IPS-20b (cell line): ENCODE measurements around the gene FMNL1.

Experiments used
- H3K27ac ChIP-seq: one replicate; pipeline ENCODE4 v1.5.1; 2013; ENCODE audit warnings: low read length
- H3K27me3 ChIP-seq: 2 replicates; pipeline ENCODE4 v1.6.1; 2013; ENCODE audit warnings: mild to moderate bottlenecking, low read length, inconsistent platforms; ENCODE audit not compliant: insufficient read depth
- H3K36me3 ChIP-seq: 2 replicates; pipeline ENCODE4 v1.6.1; 2013; ENCODE audit warnings: low read depth, mild to moderate bottlenecking, inconsistent platforms, low read length, moderate library complexity; ENCODE audit not compliant: insufficient read depth
- H3K4me1 ChIP-seq: 2 replicates; pipeline ENCODE4 v1.6.1; 2013; ENCODE audit warnings: mild to moderate bottlenecking, control low read depth, inconsistent platforms, low read length, moderate library complexity; ENCODE audit not compliant: insufficient read depth
- H3K4me3 ChIP-seq: 2 replicates; pipeline ENCODE4 v1.5.1; 2013; ENCODE audit warnings: mild to moderate bottlenecking, low read length, inconsistent platforms
- H3K9ac ChIP-seq: 2 replicates; pipeline ENCODE4 v1.6.1; 2013; ENCODE audit warnings: low read depth, mild to moderate bottlenecking, inconsistent platforms, low read length, moderate library complexity
- H3K9me3 ChIP-seq: 2 replicates; pipeline ENCODE4 v1.6.1; 2013; ENCODE audit warnings: mild to moderate bottlenecking, low read depth, low read length, inconsistent platforms; ENCODE audit not compliant: insufficient read depth

The FMNL1 gene

GRCh38 chr17:45277992-45278391 lies 56.3 kb downstream of the FMNL1 start:
- H3K4me1 ChIP-seq = no peaks in the 10 kb centered on the region; the same call in 1 of the 2 replicates
- no peak overlapping the region for H3K9ac ChIP-seq
- no peaks in the 10 kb centered on the region for H3K9me3 ChIP-seq
- no peak overlapping the region for H3K4me3 ChIP-seq
- no peaks in the 10 kb centered on the region for H3K27me3 ChIP-seq
- peaks cover 5% of the 10 kb centered on the region for H3K36me3 ChIP-seq
- no peak overlapping the region for H3K27ac ChIP-seq

GRCh38 chr17:45279898-45280297 lies 58.2 kb downstream of the FMNL1 start:
- Histone ChIP-seq H3K4me1 (no peaks in the 10 kb centered on the region; the same call in 1 of the 2 replicates), H3K36me3 (peaks cover 21% of the 10 kb centered on the region), H3K4me3 (no peak overlapping the region), H3K9me3 (no peaks in the 10 kb centered on the region), H3K27ac (no peak overlapping the region), H3K27me3 (no peaks in the 10 kb centered on the region), H3K9ac (no peak overlapping the region)

DNA sequence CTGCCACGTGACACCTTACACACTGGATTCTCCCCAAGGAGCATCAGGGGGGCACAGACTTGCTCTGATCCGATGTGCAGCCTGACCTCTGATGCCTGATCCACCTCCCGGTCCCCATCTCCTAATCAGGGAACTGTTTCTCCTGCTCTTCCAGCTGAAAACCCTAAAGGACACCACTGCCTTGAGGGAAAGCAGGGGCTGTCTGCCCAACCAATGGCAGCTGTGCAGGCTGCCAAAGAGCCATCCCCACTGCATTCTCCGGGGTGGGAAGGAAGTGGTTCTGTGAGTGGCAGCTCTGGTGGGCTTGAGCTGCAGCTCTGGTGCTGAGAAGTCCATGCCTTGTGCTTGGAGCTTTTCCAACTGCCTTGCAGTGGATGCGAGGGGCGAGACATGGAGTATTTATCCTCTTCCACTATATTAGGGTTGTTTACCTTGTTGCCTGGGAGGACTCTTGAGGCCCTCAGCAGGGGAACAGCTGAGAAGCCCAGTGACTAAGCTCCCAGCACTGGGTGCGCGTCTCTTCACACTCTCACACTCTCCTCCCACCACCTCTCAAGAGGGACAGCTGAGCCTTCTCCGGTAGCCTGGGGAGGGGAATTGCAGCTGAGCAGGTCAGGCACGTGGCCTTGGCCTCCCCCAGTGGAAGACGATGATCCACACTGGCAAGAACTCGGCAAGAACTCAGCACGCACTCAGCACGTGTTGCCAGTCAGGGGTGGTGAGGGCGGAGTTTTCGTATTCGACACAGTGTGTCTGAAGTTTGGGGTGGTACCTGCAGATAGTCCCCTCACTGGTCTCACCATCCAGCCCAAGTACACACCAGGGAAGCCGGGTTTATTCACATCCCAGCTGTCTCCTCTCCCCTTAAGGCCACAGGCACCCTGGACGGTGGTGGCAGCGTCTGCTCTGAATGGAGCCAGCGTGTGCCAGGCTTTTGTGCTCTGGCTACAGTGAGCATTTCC lies 61.3 kb downstream of the FMNL1 start:
- Histone ChIP-seq H3K27ac (no peak overlapping the region), H3K27me3 (no peaks in the 10 kb centered on the region), H3K9ac (no peak overlapping the region), H3K4me3 (no peak overlapping the region), H3K4me1 (no peaks in the 10 kb centered on the region), H3K9me3 (no peaks in the 10 kb centered on the region), H3K36me3 (peaks cover 38% of the 10 kb centered on the region)

DNA sequence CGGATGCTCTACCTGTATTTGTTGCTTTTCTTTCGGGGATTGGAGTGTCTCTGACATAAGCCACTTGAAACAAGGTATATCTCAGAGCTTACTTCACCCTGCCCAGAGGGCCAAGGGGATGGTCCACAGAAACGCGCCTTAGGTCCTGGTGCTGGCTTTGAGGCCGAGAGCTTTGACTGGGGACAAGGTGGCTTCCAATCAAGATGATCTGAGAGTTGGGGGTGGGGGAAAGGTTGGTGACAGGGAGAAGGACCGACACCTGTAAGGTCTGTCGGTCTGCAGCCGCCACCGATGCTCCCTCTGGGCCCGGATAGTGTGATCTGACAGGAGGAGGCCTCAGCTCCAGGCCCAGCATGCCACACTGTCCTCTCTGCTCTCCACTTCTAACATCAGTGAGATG lies 62.0 kb downstream of the FMNL1 start:
- peaks cover 42% of the 10 kb centered on the region for H3K36me3 ChIP-seq
- no peaks in the 10 kb centered on the region for H3K9me3 ChIP-seq
- H3K27ac ChIP-seq = no peak overlapping the region
- no peaks in the 10 kb centered on the region for H3K27me3 ChIP-seq
- H3K4me3 ChIP-seq = no peak overlapping the region
- no peak overlapping the region for H3K9ac ChIP-seq
- H3K4me1 ChIP-seq = no peaks in the 10 kb centered on the region

DNA sequence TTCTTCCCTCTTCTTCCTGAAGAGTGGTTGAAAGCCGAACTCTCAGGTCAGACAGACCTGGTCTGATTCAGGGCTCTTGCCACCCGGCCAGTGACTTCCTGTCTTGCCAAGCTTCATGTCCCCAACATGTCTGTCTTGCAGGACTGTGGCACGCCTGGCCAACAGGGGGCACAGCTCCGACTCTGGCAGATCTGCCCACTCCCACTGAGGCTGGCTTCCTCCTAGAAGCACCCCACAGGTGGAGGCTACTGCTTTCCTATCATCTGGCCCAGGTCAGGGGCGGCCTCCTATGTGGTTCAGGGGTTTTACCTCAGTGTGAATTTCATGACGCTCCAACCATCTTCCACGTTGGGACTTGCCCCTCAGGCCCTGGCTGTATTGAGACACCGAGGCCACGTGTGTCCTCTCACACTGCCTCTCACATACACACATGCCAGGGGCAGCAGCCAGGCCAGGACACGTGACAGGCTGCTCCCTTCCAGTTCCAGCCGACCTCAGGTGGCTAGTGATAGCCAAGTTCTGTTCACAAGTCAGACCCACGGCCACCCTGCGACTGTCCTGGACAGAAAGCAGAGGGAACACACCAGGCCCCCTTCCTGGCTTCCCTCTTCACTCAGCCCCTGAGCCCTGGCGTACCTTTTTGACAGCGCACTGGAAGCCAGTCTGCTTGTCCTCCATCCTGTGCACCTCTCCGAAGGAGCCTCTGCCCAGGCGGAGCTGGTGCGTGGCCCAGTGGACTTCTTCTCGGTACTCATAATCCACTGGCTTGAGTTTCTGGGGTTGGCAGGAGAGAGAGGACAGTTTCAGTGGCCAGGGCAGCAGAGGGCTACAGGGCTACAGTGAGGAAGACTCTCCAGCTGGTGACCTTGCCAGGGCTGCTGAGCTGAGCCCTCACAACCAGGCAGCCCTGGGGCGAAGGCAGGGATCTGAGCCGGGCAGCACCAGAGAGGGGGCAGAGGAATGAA lies 62.8 kb downstream of the FMNL1 start:
- Histone ChIP-seq H3K27me3 (no peaks in the 10 kb centered on the region), H3K4me1 (no peaks in the 10 kb centered on the region), H3K9me3 (no peaks in the 10 kb centered on the region), H3K4me3 (no peak overlapping the region), H3K36me3 (peaks cover 48% of the 10 kb centered on the region), H3K9ac (no peak overlapping the region), H3K27ac (no peak overlapping the region)

DNA sequence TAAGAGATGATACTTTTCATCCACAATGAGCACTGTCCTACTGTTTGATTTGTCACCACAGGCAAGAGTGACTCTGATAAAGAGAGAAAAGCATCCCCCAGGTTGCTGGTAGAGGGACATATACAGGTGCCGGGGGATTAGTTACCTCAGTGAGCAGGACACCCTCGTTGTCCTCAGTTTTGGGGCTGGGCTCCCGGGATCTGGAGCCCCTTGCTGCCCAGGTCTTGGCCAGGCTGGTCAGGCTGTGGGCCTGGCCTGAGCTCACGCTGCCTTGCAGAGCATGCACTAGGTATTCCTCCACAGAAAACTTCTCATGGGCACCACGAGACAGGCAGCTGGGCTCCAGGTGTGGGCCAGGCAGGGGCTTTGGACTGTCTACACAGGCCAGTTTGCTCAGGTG lies 64.6 kb downstream of the FMNL1 start:
- Histone ChIP-seq H3K27ac (no peak overlapping the region), H3K4me3 (no peak overlapping the region), H3K9me3 (no peaks in the 10 kb centered on the region), H3K4me1 (no peaks in the 10 kb centered on the region), H3K27me3 (no peaks in the 10 kb centered on the region), H3K36me3 (peaks cover 51% of the 10 kb centered on the region), H3K9ac (no peak overlapping the region)

GRCh38 chr17:45287526-45288500 lies 66.1 kb downstream of the FMNL1 start:
- Histone ChIP-seq H3K27me3 (no peaks in the 10 kb centered on the region), H3K9ac (no peak overlapping the region), H3K27ac (no peak overlapping the region), H3K36me3 (peaks cover 47% of the 10 kb centered on the region), H3K4me3 (no peak overlapping the region), H3K9me3 (no peaks in the 10 kb centered on the region), H3K4me1 (no peaks in the 10 kb centered on the region)

- Histone ChIP-seq H3K4me1 (no peaks in the 10 kb centered on the region), H3K9me3 (no peaks in the 10 kb centered on the region), H3K27me3 (no peaks in the 10 kb centered on the region), H3K27ac (no peak overlapping the region), H3K36me3 (peaks cover 37% of the 10 kb centered on the region), H3K4me3 (no peak overlapping the region), H3K9ac (no peak overlapping the region)
These were observed 67.1 kb downstream of the FMNL1 start for GRCh38 chr17:45288825-45289224.

GRCh38 chr17:45289301-45290268 lies 67.9 kb downstream of the FMNL1 start:
- H3K9ac ChIP-seq = no peak overlapping the region
- peaks cover 30% of the 10 kb centered on the region for H3K36me3 ChIP-seq
- H3K4me3 ChIP-seq = no peak overlapping the region
- no peaks in the 10 kb centered on the region for H3K27me3 ChIP-seq
- no peaks in the 10 kb centered on the region; the same call in 1 of the 2 replicates for H3K4me1 ChIP-seq
- H3K9me3 ChIP-seq = no peaks in the 10 kb centered on the region
- no peak overlapping the region for H3K27ac ChIP-seq

GRCh38 chr17:45290269-45290765 lies 68.6 kb downstream of the FMNL1 start:
- Histone ChIP-seq H3K9me3 (no peaks in the 10 kb centered on the region), H3K27ac (no peak overlapping the region), H3K4me3 (no peak overlapping the region), H3K9ac (no peak overlapping the region), H3K4me1 (no peaks in the 10 kb centered on the region; the same call in 1 of the 2 replicates), H3K27me3 (no peaks in the 10 kb centered on the region), H3K36me3 (peaks cover 29% of the 10 kb centered on the region)
